GM19043 (cell line): ENCODE data around the gene CEP63.
"Not testable (repeated sequence)": the region's sequence is repeated elsewhere in the genome, so short reads cannot be mapped to it uniquely, and the experiment has no call there.

Experiments used
- ATAC-seq: cut with Tn5 transposase; IDR thresholded peaks from one replicate; pipeline ENCODE4 v1.9.1; 2021; ENCODE audit warnings: low read depth; ENCODE audit not compliant: unreplicated experiment

CEP63 gene

DNA sequence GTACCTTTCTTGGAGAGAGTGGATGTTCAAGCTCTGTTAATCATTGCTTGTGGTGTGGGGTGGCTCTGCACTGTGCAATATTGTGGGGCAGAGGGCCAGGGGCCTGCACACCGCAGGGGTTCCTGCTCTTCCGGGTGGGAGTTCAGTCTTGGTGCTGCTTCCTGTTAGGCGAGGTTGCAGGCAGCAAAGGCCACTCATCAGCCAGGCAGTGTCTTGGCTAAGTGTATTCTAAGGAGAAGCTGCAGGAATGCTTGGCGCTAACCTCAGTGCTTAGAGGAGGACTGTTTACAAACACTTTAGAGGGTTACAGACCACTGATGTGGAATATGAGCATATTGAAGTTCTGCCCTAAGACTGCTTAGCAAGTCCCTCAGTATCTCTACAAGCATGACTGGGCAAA lies 81.7 kb downstream of the CEP63 start:
- no peak for ATAC-seq

DNA sequence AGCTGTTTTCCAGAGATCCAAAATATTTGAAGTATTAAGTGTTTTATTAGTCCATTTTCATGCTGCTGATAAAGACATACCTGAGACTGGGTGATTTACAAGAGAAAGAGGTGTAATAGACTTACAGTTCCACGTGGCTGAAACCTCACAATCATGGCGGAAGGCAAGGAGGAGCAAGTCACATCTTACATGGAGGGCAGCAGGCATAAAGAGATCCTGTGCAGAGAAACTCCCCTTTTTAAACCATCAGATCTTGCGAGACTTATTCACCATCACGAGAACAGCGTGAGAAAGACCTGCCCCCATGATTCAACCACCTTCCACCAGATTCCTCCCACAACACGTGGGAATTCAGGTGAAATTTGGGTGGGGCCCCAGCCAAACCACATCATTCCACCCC lies 82.9 kb downstream of the CEP63 start:
- ATAC-seq = no peak

DNA sequence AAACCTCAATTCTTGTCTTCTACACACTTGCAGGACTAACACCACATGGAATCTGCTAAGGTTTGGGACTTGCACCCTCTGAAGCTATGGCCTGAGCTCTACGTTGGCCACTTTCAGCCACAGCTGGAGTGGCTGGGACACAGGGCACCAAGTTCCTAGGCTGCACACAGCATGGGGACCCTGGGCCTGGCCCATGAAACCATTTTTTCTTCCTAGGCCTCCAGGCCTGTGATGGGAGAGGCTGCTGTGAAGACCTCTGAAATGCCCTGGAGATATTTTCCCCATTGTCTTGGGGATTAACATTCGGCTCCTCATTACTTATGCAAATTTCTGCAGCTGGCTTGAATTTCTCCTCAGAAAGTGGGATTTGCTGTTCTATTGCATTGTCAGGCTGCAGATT lies 84.0 kb downstream of the CEP63 start:
- not testable (repeated sequence) for ATAC-seq

DNA sequence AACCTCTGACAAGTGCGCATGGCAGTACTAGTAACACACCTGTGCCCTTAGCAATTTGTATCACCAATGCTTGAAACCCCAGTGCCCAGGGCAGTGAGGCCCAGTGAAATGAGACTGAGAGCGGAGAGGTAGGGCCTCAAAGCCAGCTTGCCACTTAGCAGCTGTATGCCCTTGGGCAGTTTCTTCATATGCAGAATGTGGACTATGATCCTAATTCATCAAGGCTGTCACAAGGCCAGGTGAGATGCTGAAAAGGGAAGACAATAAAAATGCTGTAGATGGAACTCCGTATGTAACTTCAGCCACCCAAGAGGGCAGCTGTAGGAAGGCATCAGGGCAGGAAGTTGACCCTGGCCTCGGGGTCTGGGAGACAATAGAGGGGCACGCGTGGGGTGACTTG lies 90.6 kb downstream of the CEP63 start:
- no peak for ATAC-seq

DNA sequence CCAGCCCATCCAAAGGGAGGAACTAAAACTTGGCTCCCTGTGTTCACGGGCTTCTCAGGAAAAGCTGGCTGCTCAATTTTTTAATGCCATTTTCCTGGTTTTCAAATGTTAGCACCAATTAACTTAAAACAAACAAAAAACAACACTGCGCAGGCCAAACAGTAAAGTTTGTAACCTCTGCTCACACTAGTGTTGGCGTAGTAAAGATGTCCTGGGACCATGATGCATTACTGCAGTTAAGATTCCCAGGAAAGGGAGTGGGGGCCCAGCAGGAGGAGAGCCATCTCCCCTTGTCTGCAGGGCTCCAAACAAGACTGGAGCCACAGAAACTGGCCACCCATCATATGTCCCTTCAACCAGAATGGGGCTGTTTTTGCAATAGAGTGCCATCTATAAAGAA lies 91.0 kb downstream of the CEP63 start:
- ATAC-seq = no peak

DNA sequence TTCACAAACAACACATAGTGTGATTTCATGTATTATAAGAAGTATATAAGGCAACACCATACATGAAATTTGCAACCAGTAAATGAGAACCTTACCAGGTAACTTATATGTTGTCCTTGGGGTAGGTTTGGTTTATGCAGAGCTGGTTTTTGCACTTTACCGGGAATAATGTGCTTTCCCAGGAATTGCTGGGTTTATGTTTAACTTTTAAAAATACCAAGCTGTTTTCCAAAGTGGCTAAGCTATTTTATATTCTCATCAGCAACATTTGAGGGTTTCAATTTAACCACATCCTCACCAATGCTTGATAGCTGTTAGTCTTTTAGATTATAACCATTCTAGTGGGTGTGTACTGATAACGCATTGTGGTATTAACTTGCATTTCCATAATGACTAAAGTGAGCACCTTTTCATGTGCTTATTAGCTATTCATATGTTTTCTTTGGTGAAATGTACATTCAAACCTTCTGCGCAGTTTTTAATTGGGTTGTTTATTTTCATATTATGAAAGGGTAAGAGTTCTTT lies 93.3 kb downstream of the CEP63 start:
- no peak for ATAC-seq

DNA sequence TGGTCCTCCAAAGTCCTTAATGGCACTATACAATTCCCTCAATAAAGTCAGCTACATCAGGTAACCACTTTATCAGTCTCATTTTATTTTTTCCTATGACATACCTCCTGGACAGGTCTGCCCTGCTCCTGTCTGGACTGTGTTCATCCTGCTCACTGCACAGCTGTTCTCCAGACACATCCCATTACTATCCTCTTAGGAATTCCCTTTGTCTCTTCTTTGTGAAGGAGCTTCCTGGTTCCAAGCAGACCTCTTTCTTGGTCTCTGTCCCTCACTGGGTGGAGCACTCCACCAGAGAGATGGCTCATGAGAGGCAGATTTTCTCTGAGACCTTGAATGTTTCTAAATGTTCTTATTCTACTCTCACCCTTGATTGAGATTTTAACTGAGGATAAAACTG lies 104.9 kb downstream of the CEP63 start:
- no peak for ATAC-seq

DNA sequence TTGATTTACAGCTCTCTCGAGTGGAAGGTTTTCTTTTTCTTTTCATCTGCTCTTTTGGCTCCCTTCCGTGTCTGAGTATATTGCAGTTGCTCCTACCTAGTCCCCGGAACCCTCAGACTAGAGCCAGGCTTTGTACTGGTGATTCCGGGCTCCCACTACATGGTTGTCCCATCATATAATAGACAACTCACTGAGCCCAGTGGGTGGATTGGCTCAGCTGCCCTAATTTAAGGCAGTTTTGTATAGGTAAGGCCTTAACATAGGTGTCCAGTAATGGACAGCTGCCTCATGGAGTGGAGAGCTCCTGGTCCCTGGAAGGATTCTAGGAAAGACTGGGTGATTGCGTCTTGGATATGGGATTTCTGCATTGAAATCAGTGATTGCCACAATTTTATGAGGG lies 106.9 kb downstream of the CEP63 start:
- ATAC-seq = no peak

DNA sequence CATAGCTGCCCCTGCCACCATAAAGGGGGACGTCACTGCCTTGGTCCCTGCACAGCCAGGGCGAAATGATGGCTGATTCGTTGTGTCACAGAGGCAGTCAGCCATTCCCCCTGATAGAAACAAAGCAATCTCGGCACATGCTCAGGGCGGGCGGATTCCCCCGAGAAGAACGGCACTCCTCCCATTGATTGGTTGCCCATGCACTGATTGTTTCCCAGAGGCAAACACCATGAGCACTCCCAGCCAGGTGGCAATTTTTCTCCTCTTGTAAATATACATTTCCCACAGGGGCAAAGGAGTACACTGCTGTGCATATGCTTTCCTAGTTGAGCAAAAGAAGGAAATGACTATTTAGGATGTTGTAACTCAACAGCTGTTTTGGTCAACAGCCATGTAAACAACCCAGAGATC lies 108.5 kb downstream of the CEP63 start:
- no peak for ATAC-seq

DNA sequence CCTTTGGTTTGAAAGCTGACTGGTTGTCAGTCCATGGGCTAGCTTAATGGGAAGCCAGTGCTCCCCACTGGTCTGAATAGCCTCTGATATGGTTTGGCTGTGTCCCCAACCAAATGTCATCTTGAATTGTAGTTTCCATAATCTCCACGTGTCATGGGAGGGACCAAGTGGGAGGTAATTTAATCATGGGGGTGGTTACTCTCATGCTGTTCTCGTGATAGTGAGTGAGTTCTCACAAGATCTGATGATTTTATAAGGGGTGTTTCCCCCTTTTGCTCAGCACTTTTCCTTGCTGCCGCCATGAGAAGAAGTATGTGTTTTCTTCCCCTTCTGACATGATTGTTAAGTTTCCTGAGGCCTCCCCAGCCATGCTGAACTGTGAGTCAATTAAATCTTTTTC lies 109.1 kb downstream of the CEP63 start:
- ATAC-seq = not testable (repeated sequence)

DNA sequence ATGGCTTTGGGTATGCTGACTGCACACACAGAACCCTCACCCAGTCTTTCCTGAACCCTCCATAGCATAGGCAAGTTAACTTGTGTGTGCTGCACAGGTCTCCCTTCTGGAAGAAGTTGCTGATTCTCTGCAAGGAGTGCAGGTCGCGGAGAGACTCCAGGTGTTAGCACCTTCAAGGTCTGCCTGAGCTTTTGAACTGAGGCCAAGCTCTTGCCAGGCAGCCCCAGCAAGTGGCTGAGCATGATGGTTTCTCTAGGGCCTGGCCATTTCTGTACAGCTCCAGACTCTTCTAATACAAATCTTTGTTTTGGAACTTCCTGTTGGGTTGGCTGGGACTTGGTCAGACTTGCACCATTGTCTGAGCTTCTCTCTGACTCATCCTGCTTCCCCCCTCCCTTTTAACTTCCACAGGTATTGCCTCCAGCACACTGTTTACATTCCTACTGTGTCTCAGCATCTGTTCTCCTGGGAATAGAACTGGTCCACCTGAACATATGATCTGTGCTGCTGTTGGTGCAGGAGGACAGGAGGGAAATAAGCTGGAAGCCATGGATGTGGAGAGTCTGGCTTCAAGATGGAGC lies 111.6 kb downstream of the CEP63 start:
- ATAC-seq = no peak

DNA sequence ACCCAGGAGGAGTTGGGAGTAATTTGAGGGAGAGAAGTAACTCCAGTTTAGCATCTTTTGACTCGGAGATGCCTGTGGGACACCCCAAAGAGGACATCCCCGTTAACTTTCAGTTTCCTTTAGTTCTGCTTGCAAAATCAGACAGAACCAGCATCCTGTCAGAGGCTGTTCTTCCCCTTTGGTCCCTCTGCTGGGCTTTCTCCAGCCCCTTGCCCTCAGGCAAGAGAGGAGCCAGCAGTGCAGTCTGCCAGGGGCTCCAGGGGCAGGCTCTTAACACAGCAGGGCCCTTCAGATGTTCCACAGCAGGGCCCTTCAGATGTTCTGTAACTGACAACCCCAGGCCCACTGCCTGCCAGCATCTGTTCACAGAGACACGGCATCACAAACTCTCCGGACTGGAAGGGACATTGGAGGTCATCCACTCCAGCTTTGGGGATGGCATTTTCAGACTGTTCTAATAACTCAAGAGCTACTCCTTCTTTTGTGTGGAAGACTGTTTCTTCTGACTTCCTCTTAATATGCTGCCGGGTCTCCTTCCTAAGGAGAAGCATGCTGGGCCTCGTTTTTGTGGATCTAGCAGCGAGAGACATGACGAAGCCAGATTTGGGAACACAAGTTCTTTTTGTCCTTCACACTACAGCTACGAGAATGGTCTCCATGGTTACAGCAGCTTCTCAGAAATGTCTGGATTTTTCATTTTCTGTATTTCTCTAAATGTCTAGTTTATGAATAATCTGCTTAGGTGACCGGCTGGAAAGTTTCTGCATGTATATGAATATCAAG lies 113.1 kb downstream of the CEP63 start:
- no peak for ATAC-seq

DNA sequence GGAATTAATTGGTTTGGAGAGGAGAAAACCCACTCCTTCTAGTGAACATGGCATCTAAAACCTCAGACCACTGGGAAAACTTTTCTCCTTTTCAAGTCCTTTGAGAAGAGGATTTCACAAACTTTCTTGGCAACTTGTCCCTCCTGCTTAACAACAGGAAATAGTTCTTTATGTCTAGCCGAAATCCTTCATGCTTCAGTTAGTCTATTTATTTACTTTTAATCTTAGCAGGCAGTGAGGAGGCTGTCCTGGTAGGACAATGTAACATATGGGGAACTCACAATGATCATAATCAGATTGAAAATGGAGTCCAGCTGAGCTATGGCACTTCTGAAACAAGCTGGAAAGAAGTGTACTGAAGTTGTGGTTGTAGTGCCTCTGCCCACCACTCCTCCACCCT lies 114.3 kb downstream of the CEP63 start:
- no peak for ATAC-seq

DNA sequence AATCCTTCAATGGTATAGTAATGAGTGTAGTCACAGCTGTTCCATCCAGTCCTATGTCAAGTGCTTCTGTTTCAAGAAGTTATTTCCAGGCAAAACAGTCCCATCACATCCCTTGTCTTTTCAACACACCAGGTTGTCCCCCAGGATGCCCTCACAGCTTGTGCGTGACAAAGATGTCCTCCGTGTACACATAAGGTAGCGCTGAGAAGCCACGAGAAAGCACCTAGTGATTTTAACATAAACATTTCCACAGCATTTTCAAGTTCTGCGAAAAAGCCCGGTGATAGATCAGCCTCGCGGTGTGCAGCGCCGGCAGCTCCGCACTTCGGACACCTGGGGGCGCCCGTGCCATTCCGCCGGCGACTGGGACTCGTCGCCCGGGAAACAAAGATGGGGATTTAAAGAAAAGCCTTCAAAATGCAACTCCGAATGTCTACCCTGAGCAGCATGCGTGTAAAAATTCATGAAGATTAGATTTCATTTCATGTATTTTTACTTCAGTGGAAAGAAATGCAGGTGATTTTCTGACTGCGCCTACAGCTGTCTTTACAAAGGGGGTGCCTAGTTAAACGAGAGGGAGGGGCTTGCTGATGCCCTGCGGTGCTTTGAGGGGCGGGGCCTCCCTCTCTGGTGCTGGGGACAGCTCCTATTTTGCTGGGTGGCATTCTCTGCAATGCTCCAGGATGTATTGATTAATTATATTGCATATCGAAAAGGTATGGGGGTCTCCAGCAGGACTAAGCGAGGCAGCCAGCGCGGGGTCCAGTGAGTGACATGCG lies 115.0 kb downstream of the CEP63 start:
- peak; percentile 69 for ATAC-seq

DNA sequence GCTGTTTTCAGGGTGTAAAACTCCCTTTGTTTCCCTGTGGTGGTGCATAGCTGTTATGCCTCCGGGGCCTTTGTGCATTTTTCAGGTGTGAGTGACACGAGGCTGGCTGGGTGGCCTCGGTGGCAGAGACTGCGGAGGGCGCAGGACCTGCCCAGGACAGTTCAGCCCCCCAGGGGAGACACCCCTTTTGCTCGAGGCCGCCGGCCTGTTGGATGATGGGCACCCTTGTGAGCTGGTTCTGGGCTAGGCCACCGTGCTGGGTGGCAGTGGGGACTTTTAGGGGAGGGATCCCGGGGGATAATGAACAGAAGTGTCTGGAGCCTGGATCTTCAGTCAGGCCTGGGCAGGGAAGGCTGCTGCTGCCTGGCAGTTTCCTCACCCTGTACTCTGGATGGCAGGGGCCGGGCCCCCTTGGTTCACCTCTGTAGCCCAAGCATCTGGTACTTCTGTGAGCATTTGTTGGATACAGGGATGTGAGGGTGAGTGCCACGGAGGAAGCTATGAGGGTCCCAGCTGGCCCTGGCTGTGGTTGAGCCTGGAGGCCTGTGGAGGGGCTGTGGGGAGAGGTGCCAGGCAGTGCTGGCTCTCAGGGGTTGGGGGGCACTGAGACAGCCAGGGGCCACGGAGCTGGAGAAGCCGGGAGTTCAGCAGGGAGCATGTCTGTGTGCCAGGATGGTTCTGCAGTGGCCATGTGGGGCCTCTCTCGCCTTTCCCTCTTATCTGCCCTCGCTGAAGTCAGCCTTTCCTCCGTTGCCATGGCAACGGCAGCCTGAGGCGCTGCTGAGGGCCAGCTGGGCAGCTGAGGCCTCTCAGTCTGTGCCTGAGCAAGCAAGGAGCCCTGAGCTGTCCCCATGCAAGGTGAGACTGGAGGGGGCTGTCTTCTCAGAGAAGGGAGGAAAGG lies 115.9 kb downstream of the CEP63 start:
- ATAC-seq = no peak

DNA sequence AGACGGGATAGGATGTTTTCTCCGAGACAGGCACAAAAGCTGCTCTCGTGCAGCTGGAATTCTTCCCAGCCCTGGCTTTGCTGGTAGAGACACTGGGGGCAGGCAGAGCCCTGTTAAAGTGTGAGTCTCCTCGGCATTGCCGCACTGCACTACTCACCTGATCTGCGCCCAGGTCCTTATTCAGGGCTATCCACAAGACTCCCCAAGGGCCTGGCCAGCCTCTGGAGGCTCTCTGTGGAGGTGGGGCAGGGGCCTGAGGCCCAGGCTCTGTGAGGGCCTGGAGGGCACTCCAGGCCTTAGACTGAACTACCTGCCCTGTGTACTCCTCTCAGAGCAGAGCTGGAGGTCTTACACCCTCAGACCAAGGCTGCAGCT lies 116.6 kb downstream of the CEP63 start:
- no peak for ATAC-seq

DNA sequence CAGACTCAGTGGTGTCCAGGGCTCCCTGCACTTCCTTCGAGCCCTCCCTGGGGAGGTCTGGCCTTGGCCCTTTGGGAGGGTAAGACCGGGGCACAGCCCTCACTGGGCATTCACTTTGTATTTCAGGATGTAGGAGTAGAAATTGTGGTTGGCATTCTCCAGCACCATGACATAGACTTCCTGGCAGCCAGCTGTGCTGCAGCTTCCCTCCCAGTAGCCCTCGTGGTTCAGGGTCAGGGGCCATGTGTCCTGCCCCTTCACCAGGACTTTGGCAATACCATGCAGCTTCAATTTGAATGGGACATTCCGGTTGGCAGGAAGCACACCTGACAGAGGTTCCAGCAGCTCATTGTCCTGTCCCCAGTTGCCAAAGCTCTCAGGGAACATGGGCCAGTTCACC lies 117.6 kb downstream of the CEP63 start:
- ATAC-seq = no peak

DNA sequence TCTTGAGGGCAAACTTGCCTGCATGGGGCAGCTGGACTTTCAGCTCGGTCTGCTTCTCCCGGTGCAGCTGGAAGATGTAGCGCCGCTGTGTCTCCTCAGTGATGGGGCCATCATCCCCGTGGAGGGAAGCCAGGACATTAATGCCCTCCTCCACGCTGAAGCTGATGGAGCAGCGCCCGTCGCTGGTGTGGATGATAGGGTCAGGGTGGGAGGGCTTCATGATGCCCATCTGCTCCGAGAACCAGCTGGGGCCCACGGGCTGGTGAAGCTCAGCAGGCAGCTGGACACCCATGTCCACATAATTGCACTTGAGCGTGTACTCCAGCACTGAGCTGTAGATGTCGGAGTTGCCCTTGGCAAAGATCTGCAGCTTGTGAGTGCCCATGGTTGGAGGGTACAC lies 118.1 kb downstream of the CEP63 start:
- no peak for ATAC-seq

DNA sequence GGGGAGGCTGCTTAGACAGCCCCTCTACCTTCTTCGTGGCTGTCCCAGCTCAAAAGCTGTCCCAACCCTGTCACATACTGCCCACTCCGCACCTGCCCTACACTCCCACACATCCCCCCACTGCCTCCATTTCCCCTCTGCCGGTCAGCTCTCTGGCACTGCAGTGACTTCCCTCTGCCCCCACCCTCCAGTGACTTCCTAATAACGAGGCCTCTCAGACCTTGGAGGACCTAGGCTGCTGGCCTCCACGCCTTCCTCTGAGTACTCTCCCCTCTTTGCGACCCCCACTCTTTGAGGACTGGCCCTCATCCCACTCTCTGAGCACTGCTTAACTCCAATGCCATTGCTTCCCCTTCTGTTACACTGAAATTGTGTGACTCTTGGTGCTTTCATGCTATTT lies 119.7 kb downstream of the CEP63 start:
- no peak for ATAC-seq
